NCI-H2196 (cell line): Measurements from ENCODE around the gene ARHGAP10.
"Not testable (repeated sequence)": the region's sequence is repeated elsewhere in the genome, so short reads cannot be mapped to it uniquely, and the experiment has no call there.

Experiments used
- DNase-seq: peaks from one replicate; lab custom pipeline; 2025; ENCODE audit not compliant: unreplicated experiment; lab: John Stamatoyannopoulos, UW

The ARHGAP10 gene

GRCh38 chr4:147791865-147792264, 60.0 kb downstream of the ARHGAP10 start:
- no peak for DNase-seq

GRCh38 chr4:147793569-147794313, 61.9 kb downstream of the ARHGAP10 start:
- DNase-seq = no peak

DNA sequence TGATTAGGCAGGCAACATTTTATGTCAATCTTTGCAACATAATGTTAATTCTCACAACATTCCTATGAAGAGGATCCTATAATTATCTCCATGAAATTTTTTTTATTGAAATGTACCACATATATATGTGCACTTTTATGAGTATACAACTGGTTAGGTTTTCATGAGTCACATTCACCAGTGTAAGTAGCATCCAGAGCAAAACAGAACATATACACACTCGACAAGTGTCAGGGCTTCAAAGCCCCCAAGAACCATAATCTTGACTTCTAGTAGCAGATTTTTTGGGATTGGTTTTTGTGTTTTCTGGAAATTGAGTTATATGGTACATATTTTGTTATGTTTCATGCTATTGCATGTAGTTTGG, 62.4 kb downstream of the ARHGAP10 start:
- no peak for DNase-seq

- no peak for DNase-seq
Measured at GRCh38 chr4:147794787-147795413, 63.0 kb downstream of the ARHGAP10 start.

DNA sequence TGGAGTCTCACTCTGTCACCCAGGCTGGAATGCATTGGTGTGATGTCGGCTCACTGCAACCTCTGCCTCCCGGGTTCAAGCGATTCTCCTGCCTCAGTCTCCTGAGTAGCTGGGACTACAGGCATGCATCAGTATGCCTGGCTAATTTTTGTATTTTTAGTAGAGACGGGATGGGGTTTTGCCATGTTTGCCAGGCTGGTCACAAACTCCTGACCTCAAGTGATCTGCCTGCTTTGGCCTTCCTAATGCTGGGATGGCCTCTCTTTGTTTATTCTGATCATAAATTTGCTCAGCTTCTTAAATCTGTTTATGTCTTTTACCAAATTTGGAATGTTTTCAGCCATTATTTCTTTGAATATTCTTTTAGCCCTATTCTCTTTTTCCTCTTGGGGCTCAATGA, 67.2 kb downstream of the ARHGAP10 start:
- not testable (repeated sequence) for DNase-seq

DNA sequence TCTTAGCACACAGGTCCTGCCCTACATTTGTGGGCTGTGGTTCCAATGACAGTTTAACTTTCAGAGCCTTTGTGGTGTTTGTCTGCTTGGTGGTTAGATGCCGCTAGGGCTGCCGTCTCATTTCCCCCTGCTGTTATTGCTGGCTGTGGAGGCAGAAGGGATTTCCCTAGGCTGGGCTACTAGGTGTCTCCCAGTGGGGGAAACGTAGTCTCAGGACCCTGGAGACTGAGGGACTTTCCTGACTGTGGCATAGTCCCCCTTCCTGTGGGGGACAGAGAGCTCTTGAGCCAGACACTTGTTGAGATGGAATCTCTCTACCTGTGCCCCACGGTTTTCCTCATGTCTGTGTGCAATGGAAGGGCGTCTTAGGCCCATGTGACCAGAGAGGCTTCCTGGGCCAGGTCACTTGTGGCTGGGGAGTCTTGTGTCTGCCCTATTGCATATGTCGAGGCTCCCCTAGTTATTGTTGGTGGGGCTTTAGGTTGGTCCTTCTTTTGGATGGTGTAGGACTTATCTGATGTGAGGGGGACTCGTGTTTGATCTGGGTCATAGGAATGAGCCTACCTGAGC, 68.2 kb downstream of the ARHGAP10 start:
- DNase-seq = no peak

- DNase-seq = no peak
Measured at GRCh38 chr4:147801820-147802219, 69.9 kb downstream of the ARHGAP10 start.

DNA sequence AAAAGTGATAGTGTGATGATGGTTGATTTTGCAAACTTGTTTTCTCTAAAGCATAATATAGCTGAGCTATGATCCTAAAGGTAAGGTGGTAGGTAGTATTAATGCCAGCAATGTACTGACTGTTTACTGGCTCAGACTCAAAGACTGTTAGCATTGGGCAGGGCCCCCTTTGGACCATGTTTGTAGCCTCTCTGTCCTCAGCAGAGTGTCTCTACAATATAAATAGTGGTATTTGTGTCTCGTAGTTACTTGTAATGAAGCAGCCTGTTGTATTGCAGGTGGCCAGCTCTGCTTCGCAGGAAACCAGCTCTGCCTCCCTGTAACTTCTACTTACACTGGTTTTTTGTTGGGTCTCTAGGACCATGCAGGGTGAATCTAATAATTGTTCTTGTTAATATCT, 70.5 kb downstream of the ARHGAP10 start:
- no peak for DNase-seq

DNA sequence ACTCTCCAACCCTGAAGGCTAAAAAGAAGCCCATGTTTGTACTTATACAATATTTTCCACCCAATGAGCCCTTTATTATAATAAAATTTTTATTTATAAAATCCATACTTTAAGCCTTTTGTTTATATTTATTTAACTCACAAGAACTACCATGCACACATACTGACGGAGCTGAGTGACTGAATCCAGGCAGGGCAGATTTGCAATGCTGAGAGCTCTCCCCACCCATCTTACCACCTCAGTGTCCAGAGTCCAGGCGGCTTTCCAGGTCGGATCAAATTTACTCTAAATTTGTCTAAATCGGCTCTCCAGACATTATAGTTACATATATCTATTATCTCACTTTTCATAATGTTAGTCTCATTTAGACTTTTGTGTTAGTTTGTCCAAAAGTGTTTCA, 74.1 kb downstream of the ARHGAP10 start:
- no peak for DNase-seq

DNA sequence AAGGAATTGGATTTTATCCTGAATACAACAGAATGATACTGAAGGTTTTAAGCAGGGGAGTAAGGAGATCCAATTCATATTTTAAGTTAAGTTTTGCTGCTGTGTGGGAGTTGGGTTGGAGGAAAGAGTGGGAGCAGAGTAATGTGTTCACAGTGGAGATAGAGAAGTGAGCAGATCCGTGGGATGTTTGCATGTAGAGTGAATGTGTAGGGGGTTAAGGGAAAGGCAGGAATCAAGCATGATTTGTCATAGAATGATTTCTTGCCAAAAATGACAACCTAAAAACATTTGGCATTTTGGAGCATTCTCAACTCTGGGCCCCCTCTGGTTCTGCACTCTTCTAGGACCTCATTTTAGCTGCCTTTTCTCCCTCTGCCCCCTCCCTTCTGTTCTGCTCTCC, 76.6 kb downstream of the ARHGAP10 start:
- no peak for DNase-seq

GRCh38 chr4:147809211-147809610, 77.3 kb downstream of the ARHGAP10 start:
- no peak for DNase-seq

DNA sequence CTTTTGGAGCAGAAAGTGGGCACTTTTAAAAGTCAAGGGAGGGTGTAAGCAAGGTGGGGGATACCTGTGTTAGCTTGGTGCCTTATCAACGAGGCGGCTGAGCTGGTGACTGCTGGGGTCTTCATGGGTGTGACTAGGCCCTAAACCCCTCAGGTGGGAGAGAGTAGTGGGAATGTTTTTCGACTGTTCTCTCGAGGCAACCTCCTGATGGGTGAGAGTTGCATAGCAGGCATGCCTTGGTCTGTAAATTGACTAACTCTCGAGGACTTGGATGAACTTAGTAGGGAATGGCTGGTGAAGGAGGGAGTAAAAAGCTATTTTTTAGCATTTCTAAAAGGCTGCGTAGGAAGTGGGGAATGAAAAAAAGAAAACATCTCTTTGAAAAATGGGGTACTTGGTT, 80.0 kb downstream of the ARHGAP10 start:
- no peak for DNase-seq

DNA sequence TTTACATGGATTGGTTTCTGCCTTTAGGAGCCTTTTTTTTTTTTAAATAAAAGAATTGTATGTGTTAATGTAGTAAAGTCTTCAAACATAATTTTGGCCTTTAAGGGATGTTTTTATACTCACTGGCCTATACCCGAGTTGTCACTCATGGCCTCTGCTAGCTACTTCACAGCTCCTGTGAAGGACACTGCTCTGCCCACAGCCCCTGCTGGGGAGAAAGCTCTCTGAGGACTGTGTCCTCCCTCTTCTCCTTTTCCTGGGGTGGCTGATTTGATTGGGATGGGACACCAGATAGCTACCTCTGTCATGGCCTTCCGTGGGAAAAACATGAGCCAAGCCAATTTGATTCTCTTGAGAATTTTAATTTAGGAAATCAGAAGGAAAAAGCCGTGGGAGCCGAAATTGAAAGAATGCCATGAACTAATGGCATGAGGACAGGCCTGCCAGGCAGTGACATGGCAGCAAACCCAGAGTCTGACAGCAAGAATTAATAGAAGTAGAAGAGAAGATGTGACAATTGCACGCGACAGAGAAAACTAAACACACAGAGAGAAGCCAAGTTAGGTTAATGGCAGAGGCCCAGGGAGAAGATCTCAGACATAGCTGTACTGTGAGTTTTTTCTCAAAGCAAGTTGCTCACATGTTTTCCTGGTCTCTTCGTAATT, 81.4 kb downstream of the ARHGAP10 start:
- DNase-seq = no peak

DNA sequence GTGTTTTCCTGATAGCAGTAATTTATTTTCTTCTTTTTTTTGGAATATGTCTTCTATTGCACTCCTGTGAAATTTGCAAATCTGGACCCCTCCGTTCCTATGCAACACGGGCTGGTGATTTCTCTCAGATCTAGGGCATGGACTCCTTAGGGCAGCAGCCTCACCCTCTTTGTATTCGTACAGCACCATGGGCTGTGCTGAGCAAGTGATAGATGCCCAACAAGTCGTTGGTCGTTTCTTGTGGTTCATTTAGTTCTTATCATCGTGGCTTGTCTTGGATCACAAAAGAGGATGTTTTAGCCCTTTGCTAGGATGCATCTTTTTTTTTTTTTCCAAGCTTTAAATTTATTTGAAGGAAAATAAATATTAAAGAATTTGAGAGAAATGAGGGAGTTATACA, 82.1 kb downstream of the ARHGAP10 start:
- no peak for DNase-seq

DNA sequence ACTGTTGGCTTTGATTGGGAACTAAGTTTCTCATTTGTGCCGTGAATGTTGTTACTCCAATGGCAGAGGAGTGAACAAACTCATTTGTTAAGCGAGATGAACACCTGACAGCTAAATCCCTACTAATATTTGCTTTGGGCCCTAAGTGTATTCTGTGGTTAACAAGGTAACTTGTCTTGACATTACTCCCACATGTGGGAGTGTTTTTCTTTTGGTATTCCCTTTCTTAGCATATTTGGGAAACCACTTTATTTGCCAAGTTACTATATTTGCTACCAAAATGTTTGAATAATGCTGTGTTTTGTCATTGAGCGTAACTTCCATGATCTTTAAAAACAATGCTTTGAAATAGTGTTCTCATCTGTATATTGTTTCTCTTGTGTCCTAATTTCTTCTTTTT, 82.5 kb downstream of the ARHGAP10 start:
- DNase-seq = no peak

GRCh38 chr4:147815741-147816140, 83.9 kb downstream of the ARHGAP10 start:
- no peak for DNase-seq

DNA sequence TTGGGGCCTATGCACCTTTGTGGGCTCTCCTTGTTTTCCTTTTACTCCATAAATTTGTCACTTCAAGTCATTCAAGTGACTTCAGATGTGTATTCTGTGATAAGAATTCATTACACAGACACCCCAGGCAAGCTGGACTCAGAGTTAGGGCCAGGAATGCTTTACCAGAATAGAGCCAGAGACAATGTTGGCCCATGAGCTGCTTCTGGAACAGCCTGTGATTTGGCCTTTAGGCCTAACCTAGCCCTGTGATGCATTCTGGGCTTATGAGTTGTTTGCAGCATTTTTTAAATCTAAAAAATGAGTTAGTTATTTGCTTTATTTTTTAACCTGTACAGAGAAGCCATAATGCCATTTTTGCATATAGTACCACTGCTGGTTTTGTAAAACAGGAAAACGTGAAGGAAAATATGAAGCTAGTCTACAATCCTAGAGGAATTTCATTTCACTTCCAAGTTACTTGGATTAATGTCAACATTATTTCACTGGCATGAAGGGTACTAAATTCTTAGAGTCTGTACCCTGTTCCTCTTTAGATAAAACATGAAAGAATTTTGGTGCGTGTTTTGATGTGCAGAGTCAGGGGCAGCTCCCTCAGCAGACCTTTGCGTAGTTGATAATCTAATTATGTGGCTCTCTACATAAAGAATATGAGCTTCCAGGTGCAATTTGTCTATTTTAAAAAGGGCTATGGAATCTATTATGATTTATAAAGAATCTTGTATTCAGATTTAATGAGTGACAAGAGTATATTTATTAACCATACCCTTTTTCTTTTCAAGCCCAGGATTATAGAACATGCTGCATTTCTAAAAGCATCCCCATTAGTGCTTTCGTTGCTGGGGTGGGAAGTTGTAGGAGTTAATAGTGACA, 84.7 kb downstream of the ARHGAP10 start:
- DNase-seq = no peak

DNA sequence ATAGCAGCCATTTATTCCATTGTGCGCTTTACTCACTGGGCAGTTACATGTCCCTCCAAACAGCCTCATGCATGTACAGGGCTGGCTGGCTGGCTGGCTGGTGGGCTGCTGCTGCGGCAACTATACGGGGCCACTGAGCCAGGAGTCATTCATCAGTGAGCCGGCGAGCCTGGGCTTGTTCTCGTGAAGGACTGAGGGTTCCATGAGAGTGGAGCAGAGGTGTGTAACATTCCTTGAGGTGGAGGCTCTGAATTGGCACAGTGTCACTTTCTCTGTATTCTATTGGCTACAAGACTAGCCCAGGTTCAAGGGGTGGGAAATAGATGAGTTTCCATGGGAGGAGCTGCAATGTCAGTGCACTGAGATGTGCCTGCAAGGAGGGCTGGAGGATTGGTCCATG, 89.1 kb downstream of the ARHGAP10 start:
- DNase-seq = no peak

DNA sequence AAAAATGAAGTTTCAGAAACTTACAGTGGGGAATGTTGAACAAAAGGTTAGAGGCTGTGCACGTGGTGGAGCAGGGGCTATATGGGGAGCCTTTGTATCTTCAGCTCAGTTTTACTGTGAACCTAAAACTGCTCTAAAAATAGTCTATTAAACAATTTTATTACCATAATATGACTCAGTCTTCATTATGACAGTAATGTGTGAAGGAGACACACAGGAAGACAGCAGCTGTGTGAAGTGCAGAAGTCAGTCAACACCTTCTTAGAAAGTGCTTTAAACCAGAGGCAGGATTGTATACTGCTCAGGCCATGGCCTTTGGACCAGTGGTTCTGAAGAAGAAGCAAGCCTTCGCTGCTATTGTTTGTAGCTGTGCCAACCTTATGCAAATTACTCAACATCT, 89.7 kb downstream of the ARHGAP10 start:
- no peak for DNase-seq

DNA sequence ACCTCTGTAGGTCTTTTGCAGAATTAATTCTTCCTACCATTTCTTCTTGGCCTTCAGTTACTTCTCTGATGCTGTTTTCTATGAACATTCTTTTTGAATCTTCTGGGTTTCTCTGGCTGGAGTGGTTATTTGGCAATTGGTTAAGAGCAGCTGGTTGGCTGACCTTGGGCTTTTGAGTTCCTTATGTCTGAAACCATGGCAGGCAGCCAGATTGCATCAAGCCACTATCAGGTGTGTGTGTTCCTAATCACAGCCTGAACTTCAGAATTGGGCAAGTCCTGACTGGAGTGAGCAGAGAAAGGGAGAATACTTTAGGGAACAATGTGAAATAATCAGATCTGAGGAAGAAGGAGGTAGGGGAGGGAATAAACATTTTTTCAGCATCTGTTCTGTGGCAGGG, 90.2 kb downstream of the ARHGAP10 start:
- no peak for DNase-seq

- no peak for DNase-seq
Measured at GRCh38 chr4:147823130-147823529, 91.2 kb downstream of the ARHGAP10 start.
